HG03066 (cell line): ENCODE measurements around the gene ARIH2.

Experiments
- ATAC-seq: cut with Tn5 transposase; IDR thresholded peaks from one replicate; pipeline ENCODE4 v1.9.1; 2021; ENCODE audit warnings: low read depth; ENCODE audit not compliant: unreplicated experiment

Gene ARIH2

DNA sequence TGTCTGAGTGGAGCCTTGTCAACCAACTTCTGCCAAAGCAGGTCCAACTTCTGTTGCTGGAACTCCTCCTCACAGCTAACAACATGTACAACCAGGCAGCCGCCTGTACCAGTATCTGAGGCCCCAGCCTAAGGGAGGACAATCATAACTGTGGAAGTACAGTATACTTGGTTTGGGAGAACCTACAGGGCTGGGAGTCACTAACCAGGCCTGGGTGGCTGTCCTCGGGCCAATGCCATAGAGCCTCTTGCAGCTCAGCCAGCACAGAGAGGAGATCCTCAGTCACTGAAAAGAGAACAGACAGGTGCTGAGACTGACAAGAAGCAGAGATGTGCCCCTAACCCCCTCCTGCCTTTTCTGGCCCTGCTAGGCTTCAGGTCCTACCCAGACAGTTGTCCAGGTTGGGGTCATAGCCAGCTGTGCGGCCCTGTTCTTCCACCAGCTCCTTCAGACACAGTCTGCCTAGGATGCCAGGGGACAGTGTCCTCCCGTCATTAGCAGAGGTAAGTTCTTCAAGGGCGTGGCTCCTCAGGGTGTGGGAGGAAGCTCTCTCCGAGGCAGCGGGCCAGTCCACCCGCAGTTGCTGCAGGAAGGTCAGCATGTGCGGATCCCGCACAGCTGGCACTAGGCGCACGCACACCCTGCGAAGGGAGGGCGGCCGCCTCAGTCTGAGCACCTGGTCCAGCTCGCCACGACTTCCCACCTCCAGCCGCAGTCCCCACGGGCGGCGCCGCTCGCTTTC lies 98.8 kb downstream of the ARIH2 start:
- no peak for ATAC-seq

DNA sequence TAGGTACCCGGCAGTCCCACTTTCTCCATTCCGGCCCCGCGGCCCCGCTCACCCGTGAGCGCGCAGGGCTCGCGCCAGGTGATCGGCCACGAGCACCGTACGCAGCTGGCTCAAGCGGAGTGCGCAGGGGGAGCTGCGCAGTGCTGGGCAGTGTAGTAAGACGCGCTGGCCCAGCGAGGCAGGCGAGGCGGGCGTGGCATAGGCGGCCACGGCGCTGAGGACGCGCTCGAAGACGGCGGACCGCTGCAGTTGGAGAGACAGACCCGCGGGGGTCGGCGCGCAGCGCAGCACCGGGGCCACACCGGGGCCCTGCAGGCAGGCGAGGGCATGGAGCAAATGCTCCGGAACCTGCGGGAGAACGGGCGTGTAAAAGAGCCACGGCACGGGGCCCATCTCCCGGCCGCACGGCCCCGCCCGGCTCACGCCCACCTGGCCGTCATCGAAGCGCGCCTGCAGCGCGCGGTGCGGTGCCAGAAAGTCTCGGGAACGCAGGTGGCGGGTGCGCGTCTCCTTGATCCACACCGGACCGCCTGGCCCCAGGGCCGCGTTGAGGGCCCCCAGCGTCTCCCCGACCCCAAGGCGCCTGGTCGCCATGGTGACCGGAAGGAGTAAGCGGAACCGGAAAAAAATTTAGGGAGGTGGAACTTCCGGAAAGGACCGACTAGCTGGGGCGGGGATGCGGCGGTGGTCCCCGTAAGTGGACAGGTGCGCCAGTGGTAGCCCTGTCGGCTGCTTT lies 99.5 kb downstream of the ARIH2 start, which contains the start of gene DALRD3:
Gene DALRD3 (minus strand): TSS at position 610 of the 736 bp plus-strand sequence. CDS start 16 bp downstream, at position 594.
- ATAC-seq = no peak

- ATAC-seq = no peak
These were observed 100.0 kb downstream of the ARIH2 start for GRCh38 chr3:49018707-49019006.

DNA sequence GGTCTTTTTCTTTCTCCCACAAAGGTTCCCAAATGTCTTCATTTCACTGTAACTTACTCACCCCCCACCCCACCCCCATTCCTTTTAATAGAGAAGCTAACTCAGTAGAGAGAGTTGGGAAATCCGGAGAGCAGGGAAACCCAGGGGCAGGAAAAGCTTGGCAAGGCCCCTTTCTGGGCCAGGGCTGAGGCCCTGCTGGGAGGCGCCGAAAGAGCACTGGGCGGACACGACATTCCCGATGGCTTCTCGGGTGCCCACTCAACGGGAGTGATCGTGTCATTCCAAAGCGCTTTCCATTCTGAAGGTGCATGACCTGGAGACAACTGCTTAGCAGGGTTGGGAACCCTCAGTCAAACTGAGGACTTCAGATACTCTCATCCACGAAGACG lies 101.3 kb downstream of the ARIH2 start:
- no peak for ATAC-seq

DNA sequence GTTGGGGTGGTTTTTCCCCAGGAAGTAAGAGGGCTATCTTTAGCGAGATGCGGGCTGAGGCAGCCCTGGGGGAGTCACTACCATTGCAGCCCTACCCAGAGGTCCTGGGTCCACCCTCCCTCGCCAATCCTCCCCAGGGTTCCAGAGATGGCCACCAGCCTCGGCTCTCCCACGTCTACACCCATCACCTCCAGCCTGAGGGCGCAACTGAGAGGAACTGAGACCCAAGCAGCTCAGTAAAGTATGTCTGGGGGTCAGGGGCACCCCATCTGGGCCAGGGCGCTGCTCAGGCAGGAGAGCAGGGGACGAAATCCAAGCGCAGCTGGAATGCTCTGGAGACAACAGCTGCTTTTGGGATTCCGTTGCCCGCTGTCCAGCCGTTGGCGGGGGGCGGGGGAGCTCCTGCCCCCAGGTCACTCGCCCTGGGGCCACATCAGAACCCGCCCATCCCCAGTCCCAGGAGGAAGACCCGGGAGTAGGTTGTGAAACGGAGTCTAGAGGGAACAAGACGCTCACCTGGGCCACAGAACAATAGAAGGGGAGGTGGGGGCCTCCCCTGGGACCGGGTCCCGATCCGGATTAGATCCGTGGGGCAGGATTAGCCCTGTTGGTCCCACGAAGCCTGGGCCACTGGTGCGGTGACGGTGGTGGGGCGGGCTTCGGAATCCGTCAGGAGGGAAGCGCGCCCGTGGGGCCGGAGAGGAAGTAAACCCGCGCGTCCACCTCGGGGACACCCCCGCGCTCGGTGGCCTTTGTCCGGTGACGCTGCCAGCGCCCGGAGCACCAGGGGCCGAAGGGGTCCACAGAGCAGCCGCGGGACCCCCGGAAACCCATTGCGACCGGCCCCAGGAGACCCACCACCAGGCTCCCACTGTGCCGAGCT lies 101.9 kb downstream of the ARIH2 start:
- no peak for ATAC-seq

- ATAC-seq = peak; percentile 43
These were observed 102.7 kb downstream of the ARIH2 start for GRCh38 chr3:49021213-49021812.

DNA sequence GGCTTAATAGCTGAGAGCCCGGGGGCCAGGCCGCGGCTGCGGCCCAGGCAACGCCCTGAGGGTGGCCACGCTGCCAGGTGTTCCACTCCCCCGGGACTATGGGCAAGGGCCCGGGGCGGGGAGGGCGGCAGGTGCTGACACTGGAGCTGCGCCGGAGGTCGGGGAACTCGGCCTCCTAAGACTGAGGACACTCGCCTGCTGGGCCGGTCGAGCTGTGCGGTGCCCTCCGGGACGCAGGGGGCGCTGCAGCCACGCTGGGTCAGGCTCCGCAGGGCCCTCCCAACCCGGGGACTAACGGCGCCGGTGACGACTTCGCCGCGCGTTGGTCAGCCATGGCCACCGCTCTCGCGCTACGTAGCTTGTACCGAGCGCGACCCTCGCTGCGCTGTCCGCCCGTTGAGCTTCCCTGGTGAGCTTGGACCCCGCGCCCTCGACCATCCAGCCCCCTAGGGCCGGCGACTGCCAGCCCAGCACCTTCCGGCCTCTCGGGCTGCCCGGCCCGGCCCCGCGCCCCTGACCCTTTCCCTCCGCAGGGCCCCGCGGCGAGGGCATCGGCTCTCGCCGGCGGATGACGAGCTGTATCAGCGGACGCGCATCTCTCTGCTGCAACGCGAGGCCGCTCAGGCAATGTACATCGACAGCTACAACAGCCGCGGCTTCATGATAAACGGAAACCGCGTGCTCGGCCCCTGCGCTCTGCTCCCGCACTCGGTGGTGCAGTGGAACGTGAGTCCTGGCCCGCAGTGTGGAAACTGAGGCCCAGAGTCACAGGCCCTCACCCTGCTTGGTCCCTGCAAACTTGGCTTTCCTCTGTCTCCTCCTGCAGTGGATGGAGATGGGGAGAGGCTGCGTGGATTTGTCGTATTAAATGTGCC lies 103.4 kb downstream of the ARIH2 start, which contains the start of gene NDUFAF3:
Gene NDUFAF3 (plus strand): TSS at position 309 of the 875 bp plus-strand sequence. CDS start 24 bp downstream, at position 333.
- ATAC-seq = peak; percentile 51

DNA sequence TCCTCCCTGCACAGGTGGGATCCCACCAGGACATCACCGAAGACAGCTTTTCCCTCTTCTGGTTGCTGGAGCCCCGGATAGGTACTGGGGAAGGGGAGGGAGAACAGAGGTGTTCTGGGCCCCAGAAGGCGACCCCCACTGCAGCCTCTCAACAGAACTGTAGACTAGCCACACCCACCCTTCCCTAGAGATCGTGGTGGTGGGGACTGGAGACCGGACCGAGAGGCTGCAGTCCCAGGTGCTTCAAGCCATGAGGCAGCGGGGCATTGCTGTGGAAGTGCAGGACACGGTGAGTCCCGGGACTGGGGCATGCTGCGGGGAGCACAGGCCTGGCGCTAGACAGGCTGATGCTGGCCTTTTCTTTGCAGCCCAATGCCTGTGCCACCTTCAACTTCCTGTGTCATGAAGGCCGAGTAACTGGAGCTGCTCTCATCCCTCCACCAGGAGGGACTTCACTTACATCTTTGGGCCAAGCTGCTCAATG lies 104.1 kb downstream of the ARIH2 start:
- ATAC-seq = no peak

GRCh38 chr3:49023775-49024174 lies 105.1 kb downstream of the ARIH2 start:
- ATAC-seq = no peak

DNA sequence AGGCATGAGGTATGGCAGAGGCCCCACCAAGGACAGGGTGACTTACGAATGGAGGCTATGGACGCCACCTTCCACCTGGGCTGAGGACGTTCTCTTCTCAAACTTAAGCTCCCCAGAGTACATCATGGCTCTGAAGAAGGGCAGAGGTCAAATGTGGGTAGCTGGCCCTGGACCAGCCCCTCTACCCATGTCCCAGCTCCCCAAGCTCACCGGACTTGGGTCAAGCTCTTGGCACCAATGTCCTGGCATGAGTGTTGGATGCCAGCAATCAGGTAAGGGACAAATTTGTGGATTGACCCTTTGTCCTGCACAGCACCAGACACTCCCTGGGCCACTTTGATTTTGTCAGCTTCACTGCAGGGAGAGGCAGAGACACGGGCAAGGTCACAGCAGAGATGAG lies 105.8 kb downstream of the ARIH2 start:
- no peak for ATAC-seq

- no peak for ATAC-seq
These were observed 106.6 kb downstream of the ARIH2 start for GRCh38 chr3:49025005-49025792.

DNA sequence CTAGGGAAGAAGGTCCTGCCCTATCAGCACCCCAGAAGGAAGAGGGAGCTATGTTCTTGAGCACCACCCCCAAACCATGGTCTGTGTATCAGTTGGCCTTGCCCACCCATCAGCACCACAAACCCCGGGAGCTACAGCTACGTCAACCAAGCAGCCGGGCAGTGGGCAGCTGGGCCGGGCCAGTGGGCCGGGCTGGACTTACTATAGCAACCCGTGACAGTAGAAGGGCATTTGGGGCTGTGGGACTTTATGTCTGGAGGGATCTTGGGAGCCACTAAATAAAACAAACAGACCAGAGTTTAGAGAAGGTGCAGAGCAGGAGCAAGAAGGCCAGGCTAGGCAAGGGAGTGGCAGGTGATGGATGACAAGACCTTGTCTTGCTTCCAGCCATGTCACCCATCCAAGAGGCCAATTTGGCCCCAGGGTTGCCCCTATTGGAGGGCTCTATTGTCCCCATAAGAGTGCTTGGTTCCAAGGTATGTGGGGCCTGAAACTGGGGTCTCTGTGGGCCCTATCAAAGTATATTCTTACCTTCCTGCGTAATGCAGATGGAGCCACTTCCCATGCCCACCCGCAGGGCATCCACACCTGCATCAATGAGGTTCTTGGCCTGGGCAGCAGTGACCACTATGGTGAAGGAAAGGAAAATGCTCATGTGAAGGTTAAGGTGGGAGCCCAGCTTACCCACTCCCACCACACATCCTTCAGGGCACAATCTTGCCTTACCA lies 107.3 kb downstream of the ARIH2 start:
- no peak for ATAC-seq

DNA sequence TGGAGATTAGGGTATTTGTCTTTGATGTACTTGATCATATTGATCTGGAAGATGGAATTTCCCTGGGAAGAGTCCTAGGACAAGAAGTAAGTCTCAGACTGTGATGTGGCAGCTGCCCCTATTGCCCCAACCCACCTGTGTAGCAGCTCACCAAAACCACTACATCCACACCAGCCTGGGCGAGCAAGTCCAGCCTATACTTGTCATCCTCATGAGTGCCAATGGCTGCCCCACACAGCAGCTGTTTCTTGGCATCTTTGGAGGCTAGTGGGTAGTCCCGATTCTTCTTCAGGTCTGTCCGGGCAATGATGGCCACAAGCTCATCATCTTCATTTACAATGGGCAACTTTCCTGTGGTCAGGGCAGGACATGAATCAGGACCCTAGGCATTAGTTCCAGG lies 107.9 kb downstream of the ARIH2 start:
- ATAC-seq = no peak

GRCh38 chr3:49027634-49028033 lies 109.0 kb downstream of the ARIH2 start:
- ATAC-seq = no peak

DNA sequence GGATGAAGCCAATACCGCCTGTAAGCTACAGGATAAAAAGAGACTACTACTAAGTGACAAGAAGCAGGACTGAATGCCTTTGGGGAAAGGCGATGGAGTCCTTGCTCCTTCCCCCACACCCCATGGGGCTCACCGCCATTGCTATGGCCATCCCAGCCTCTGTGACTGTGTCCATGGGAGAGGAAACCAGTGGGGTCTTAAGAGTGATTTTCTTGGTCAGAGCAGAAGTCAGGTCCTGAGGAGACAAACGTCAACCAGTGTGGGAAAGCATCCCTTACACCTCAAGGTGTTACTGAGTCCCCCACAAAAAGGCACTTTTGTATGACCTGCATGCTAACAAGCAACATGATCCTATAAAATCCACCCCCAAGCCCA lies 109.6 kb downstream of the ARIH2 start:
- ATAC-seq = no peak

DNA sequence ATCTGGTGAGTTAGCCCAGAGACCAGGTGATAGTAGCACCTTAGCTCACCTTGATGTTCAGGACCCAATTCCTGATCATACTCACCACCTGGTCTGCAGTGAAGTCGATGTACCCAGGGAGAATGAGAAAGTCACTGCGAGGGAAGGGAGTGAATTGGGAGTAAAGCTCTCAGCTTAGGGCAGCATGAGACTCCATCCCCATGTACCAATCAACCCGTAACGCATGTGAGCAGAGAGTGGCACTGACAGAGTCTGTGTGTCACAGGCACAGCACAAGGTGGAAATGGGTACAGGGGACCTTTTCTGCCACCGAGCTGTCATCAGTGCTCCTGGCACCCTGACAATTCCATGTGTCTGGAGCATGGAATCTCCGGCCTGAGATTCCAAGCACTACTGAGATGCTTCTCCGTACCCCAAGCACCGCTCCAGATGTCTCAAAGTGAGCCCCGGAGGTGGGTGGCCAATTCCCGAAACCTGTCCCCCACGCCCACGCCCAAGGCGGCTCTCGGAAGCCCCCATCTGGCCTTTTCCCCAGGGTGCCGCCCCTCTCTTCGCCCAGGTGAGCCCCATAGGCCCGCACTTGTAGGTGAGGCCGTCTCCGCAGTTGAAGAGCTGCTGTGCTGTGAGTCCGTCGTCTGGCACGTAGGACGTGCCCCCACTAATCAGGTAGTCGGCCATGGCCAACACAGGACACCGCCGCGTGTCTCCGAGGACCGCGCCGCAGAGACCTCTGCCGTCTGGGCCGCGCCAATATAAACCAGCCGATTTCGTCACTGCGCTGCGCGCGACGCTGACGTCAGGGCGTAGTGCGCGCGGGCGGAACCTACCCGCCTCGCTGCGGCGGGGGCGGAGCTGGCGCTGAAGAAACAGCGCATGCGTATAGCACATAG lies 110.3 kb downstream of the ARIH2 start, which contains the start of gene IMPDH2:
Gene IMPDH2 (minus strand): TSS at position 726 of the 890 bp plus-strand sequence. CDS start 48 bp downstream, at position 678.
- ATAC-seq = peak; percentile 87

DNA sequence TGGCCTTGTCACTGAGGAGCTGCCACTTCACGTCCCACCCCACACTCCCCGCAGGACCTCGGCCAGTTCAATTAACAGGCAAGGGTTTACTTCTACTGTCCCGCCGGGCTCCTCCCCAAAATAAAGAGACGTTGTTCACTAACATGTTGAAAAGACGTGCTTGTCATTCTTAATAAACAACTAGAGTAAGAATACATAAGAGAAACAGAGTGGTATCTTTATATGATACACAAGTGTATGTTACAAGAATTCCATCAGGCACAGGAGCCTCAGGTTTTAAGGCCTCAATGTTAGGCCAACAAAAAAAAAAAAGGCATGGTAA lies 110.9 kb downstream of the ARIH2 start:
- no peak for ATAC-seq
